Kidney glomerular epithelial cell (primary cell): Measurements from ENCODE around the gene SOS2.

Experiments used
- DNase-seq: peaks from one replicate; lab custom pipeline; 2025; lab: John Stamatoyannopoulos, UW

SOS2 gene

GRCh38 chr14:50231475-50232275 is at the start of gene SOS2:
SOS2 (minus strand) TSS chr14:50231578; CDS start chr14:50231283, 295 bp downstream.
- DNase-seq: peak; percentile 58

DNA sequence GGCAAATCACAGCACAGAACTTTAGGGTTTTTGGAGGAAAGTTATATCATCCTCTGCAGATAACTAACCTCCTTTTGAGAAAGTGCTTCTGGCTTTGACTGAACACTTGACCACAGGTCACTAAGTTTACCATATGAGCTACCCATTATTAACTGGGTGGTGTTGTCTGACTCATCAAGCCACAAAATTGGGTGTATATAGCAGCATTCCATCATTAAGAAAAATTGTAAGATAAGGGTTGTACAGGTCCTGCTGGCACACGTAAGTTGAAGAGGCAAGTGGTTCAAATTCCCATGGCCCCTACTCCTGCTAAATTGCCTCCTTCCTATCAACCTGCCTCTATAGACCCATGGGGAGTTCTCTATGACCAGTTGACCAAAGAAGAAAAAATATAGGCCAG is 41.1 kb upstream of the SOS2 start:
- DNase-seq: no peak

DNA sequence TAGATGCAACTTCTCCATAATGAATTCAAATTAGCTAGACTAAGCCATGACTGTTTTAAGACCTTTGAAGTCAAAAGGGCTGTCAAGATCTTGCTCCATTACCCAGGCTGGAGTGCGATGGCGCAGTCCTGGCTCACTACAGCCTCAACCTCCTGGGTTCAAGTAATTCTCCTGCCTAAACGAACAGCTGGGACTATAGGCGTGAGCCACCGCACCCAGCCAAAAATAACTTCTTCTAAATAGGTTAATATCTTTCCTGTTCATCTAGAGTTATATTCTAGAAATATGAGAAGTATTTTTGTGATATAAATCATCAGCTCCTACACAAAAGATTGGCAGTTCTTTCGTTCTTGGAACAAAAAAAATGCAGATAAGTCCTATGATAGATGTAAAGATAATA is 39.6 kb upstream of the SOS2 start:
- no peak for DNase-seq

GRCh38 chr14:50265029-50265428 is 33.7 kb upstream of the SOS2 start:
- DNase-seq: no peak

- DNase-seq: no peak
These were observed 31.9 kb upstream of the SOS2 start for GRCh38 chr14:50263321-50263720.

GRCh38 chr14:50262865-50263264 is 31.5 kb upstream of the SOS2 start:
- no peak for DNase-seq

DNA sequence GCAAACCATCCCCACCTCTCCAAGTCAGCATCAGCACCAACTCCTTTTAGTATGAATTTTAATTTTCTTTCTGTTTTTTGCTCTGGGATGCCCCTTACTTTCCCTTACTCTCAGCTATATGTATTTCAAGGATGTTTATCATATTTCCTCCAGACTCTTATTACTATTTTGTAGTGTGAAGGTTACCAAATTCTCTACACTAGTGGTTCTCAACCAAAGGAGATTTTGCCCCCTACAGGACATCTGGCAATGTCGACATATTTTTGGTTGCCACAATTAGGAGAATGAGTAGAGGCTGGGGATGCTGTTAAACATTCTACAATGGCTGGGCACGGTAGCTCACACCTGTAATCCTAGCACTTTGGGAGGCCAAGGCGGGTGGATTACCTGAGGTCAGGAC is 29.1 kb upstream of the SOS2 start:
- peak; percentile 4 for DNase-seq

DNA sequence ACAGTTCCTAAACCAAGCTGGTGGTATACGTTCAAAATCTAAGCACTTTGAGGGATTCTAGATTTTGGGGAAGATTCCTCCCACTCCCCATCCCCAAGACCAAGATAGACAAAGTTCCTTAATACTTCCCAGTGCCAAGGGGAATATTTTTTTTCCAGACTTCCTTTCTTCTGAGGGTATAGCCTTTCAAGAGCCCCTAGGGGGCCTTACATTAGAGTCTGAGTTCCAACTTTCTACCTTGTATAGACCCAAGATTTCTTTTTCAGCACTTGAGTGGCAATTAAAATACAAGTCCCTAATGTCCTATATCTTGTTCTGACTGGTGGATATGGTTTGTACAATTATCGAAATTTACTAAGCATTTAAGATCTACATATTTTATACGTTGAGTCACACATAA is 28.7 kb upstream of the SOS2 start:
- no peak for DNase-seq

GRCh38 chr14:50257732-50258131 is 26.4 kb upstream of the SOS2 start:
- DNase-seq: no peak

- no peak for DNase-seq
These were observed 22.9 kb upstream of the SOS2 start for GRCh38 chr14:50254248-50254647.

GRCh38 chr14:50249136-50249775 is 17.9 kb upstream of the SOS2 start:
- no peak for DNase-seq

DNA sequence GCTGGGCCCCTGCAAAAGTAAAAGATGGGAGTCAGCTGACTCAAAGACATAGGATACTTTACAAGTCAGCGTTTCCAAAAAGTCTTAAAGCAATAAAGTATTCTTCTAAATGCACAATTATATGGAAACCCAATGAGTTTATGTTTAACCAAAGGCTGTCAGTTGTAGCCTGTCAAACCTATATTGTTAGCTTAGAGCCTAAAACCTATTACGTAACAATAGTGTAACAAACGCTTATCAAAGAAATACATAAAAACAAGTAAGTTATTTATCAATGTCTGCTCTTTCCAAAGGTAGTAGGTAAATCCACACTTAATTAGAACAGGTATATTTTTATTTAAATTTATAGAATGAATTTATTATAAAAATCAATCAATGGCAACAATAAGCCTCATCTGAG is 15.9 kb upstream of the SOS2 start:
- DNase-seq: no peak

GRCh38 chr14:50242566-50243310 is 11.4 kb upstream of the SOS2 start:
- DNase-seq: no peak

GRCh38 chr14:50242096-50242495 is 10.7 kb upstream of the SOS2 start:
- no peak for DNase-seq

DNA sequence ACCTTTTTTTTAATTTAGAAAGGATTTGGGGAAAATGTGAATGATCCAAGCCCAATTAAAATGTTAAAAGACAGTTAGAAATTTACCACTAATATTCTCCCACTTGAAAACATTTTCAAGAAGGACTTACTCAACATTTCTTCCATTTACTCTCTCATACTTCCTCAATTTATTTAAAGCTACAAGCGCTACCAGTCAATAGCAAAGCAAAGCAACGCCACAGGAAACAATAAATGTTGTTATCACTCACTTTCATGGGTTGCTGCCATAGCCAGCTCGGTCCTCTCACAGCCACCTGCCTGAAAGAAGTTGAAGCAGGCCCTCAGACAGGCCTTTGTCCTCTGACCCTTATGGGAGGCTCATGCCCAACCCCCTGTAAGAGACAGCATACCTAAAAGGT is 6.0 kb upstream of the SOS2 start:
- no peak for DNase-seq

- DNase-seq: no peak
These were observed 2.5 kb upstream of the SOS2 start for GRCh38 chr14:50233951-50234250.

DNA sequence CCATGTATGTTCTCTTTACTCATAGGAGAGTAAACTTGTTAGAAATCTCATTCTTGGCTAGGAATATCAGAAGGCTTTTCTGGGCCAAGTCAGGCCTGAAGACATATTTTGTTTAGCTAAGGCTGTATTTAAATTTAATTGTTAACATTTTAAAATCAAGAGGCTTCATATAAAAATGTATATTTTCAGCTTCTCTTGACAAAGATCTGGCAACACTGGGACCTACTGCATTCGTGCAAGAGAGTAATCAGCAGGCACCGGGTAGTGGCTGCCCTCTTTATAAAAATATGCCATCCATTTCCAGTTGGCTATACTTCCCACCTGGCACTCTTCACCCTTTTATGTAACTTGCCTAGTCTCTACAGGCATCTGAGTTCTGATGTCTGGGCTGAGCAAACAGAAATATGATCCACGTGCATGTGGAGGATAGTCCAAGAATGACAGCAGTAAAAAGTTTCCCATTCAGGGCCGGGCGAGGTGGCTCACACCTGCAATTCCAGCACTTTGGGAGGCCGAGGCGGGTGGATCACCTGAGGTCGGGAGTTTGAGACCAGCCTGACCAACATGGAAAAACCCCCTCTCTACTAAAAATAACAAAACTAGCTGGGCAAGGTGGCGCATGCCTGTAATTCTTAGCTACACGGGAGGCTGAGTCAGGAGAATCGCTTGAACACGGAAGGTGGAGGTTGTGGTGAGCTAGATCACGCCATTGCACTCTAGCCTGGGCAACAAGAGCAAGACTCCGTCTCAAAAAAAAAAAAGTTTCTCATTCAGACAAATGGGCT is 2.0 kb upstream of the SOS2 start:
- DNase-seq: no peak

DNA sequence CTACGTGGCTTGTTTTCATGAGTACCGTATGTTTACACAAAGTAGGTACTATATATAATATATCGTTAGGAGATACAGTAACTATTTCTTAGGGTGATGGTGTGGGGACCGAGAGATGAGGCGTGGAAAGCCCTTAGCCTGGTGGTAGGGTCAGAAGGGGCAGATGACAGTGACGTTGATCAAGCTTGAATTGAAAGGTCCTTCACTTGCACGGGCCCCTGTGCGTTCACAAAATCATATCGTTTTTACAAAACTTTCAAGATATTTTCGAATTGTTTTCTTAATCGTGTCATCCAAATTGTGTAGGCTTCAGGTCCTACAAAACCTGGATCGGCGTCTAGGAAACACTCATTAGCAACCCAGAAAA is 881 bp upstream of the SOS2 start:
- no peak for DNase-seq

DNA sequence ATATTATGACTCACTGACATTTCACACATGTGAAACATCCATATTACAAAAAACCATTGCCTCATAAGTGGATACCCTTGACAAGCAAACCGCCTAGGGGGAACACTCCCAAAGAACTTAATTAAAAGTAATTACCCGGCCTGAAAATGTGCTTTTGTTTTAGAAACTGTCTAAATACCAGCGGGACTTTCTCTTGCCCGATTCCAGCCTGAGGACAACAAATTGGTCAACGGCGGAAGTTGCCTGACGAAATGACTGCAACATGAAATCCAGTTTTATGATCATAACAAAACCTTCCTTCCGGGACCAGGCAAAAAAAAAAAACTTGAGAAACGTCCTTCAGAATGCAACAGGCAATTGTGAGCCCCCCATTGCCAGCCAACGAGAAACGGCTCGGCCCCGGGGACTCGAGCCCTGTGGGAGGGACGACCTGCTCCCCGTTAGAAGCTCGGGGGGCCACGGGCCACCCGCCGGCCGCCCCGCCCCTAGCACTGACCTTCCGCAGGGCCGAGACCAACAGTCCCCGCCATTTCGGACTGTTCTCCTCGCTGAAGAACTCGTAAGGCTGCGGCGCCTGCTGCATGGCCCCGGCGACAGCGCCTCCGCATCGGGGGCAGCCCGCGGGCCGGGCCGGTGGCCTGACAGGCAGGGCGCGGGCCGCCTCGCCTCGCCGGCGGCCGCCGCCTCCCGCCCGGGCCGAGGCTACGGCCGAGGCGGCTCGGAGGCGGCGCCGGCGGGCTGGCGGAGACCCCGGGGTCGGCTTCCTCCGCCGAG is 490 bp downstream of the SOS2 start:
- DNase-seq: peak; percentile 53

DNA sequence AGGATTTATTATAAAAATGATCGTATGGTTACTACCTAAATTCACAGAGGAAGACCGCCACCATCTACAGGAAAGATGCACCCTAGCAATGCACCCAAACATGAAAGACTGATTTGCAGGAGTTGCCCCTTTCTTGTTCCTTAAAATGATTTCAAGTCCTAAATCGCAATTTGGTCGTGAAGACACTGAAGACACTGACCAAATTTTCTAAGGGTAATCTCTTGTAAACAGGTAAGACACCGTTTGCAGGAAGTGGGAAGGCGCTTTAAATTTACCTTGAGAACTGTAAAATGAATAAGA is 1.0 kb downstream of the SOS2 start:
- DNase-seq: no peak

DNA sequence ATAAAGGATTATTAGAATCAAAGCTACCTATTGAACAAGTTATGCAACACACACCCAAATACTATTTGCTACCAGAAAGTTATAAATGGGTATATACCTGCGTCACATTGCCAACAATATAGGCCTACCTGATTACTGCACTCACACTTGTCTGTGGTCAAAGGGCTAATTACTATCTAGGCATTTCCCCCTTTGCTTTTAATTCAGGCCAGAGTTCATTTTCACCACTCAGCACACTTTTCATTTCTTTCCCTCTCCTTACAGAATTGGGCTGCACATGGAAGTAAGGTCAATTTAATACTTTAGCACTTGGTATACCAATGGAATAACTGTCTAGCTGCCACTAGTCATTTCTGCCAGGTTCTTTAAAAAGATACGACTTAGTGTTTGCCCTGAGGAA is 1.7 kb downstream of the SOS2 start:
- DNase-seq: no peak

DNA sequence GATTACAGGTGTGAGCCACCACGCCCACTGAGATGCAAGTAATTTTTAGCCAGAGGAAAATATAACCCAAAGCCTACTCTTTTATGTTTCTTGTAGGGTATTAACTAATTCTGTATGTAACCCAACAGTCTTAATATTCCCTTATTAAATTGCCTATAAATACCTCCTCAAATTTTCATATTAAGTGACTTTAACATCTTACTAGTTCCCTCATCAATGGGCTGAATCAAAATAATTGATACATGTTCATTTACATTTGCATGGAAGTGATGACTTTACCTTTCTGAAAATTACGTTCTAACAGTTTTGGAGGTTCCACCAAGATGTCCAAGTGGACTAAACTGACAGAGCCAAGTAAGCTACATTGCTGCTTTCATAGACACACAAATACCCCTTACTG is 3.1 kb downstream of the SOS2 start:
- DNase-seq: no peak
